ENCODE measurements around the gene MUC16. TPM values are rescaled to one million over a fixed set of nuclear protein-coding genes. Genes with fewer than 3 reads are reported as not detected.

Gene MUC16
- total and polyA plus RNA-seq, 2 of the 4 experiments (the other 2 are of a cell fraction), result not detected

GRCh38 chr19:9010693-9011092 is 484 bp upstream of the MUC16 start:
- BruUV-seq (replicated peaks), result no TSS peak
- intact Hi-C loops (cut with micrococcal nuclease) (no loop called here), dilution Hi-C loops (cut with HindIII; ENCODE audit: low sequenced_read_pairs, unreplicated experiment) (no loop called here), in situ Hi-C loops (cut with MboI; ENCODE audit: low sequenced_read_pairs) (no loop called here)
- ChIA-PET CTCF (no interaction called here), POLR2A (ENCODE audit: unreplicated experiment) (no interaction called here)
- no CpG with 5 or more reads among the region's 12 CpGs for WGBS, 2 experiments (ENCODE audit: extremely low coverage in 2 of 2, insufficient read length in 1 of 2)
- Histone ChIP-seq H4K20me1 (ENCODE audit: insufficient read depth, low read length) (no peaks in the 10 kb centered on the region), H2BK20ac (ENCODE audit: low read depth, low read length) (no peak overlapping the region), H3K4me2 (ENCODE audit: low read depth, low read length) (no peak overlapping the region), H3K18ac (ENCODE audit: low read depth, low read length) (no peak overlapping the region), H2BK120ac (ENCODE audit: low read depth, low read length) (no peak overlapping the region), H4K5ac (ENCODE audit: low read depth, low read length) (no peak overlapping the region), H3K9ac (ENCODE audit: low read depth, low read length) (no peak overlapping the region), H3K79me1 (ENCODE audit: low read depth in 1 of 2, low read length in 2 of 2) (no peaks in the 10 kb centered on the region), H3K36me3 (ENCODE audit: control insufficient read depth, insufficient read depth, low read length) (no peaks in the 10 kb centered on the region), H3K56ac (ENCODE audit: extremely low read depth, insufficient read depth, low read length) (no peak overlapping the region), H3K4me1 (ENCODE audit: control insufficient read depth, insufficient read depth, low read length) (no peaks in the 10 kb centered on the region), H2AFZ (replicated peaks; ENCODE audit: low read length, poor library complexity) (no peak overlapping the region), H3K14ac (replicated peaks; ENCODE audit: low read depth, low read length) (no peak overlapping the region), H3K4me3 (ENCODE audit: insufficient read depth, low read depth, low read length) (no peak overlapping the region), H3K23ac (ENCODE audit: low read depth, low read length) (no peak overlapping the region), H2BK15ac (ENCODE audit: low read depth, low read length) (no peak overlapping the region), H2BK5ac (ENCODE audit: low read depth, low read length, poor library complexity, severe bottlenecking) (no peak overlapping the region), H4K8ac (ENCODE audit: low read depth in 2 of 2, low read length in 2 of 2) (no peak overlapping the region), H3K9me3 (ENCODE audit: control insufficient read depth, insufficient read depth, low read length) (peaks cover 48% of the 10 kb centered on the region), H3K27ac (ENCODE audit: insufficient read depth, low read length) (no peak overlapping the region), H2AK5ac (ENCODE audit: low read depth, low read length) (no peak overlapping the region), H3K9me1 (ENCODE audit: insufficient read depth, low read length) (no peaks in the 10 kb centered on the region), H4K91ac (ENCODE audit: insufficient read depth, low read depth, low read length) (no peak overlapping the region), H2AK9ac (replicated peaks; ENCODE audit: low read depth, low read length, poor library complexity) (no peak overlapping the region), H3K4ac (ENCODE audit: low read depth, low read length) (no peak overlapping the region), H3K27me3 (ENCODE audit: control insufficient read depth, insufficient read depth, low read length) (no peaks in the 10 kb centered on the region)
- TF ChIP-seq BHLHE40 (IDR thresholded peaks at IDR 0.05; ENCODE audit: low read depth, low read length), result no peak
- no peak for TF ChIP-seq FOS (IDR thresholded peaks at IDR 0.05; ENCODE audit: low read depth, low read length)
- TF ChIP-seq SMC3 (IDR thresholded peaks at IDR 0.05; ENCODE audit: low read depth, low read length), result no peak
- TF ChIP-seq CEBPB (IDR thresholded peaks at IDR 0.05; ENCODE audit: low read depth, low read length), result no peak
- TF ChIP-seq POLR2A (IDR thresholded peaks at IDR 0.05; ENCODE audit: low read depth, low read length), result no peak
- TF ChIP-seq ELK1 (IDR thresholded peaks at IDR 0.05; ENCODE audit: borderline replicate concordance, low read depth, low read length), result no peak
- no peak for TF ChIP-seq NFE2L2 (IDR thresholded peaks at IDR 0.05; ENCODE audit: low read depth, low read length)
- TF ChIP-seq MXI1 (IDR thresholded peaks at IDR 0.05; ENCODE audit: borderline replicate concordance, low read depth, low read length), result no peak
- TF ChIP-seq USF2 (IDR thresholded peaks at IDR 0.05; ENCODE audit: low read depth, low read length), result no peak
- no peak for DNase-seq
- ATAC-seq (ENCODE audit: low read depth), result no peak
